ENCODE data around the gene FBXL17.
A peak's percentile ranks its signal among the peaks of the same experiment; 100 is the strongest.

FBXL17 gene

GRCh38 chr5:108260858-108261170, 121.1 kb downstream of the FBXL17 start:
- H3K4me3 ChIP-seq (ENCODE audit: low read length) = no peak overlapping the region
- no peak for TF ChIP-seq ZNF274 (IDR thresholded peaks at IDR 0.05; ENCODE audit: low read depth, low read length)

- TF ChIP-seq ZNF274 (IDR thresholded peaks at IDR 0.05; ENCODE audit: low read depth, low read length) = no peak
- H3K4me3 ChIP-seq (ENCODE audit: low read length) = peak overlapping the region; percentile 67; the same call in 1 of the 2 replicates
Measured at GRCh38 chr5:108260117-108260857, 121.6 kb downstream of the FBXL17 start.

- no peak for TF ChIP-seq ZNF274 (IDR thresholded peaks at IDR 0.05; ENCODE audit: low read depth, low read length)
- no peak overlapping the region for H3K4me3 ChIP-seq (ENCODE audit: low read length)
Measured at GRCh38 chr5:108259306-108259705, 122.6 kb downstream of the FBXL17 start.

DNA sequence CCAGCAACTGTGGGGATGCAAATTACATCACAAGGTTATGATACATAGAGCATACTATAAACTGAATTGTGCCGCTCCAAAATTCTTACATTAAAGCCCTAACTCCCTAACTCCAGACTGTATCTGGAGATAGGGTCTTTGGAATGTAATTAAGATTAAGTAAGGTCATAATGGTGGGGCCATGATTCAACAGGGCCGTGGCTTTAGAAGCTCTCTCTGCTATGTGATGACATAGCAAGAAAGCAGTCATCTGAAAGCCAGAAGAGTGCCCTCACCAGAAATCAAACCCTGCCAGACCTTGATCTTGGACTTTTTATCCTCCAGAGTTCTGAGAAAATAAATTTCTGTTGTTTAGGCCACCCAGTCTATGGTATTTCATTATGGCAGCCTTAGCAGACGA, 123.9 kb downstream of the FBXL17 start:
- H3K4me3 ChIP-seq (ENCODE audit: low read length) = no peak overlapping the region
- TF ChIP-seq ZNF274 (IDR thresholded peaks at IDR 0.05; ENCODE audit: low read depth, low read length) = no peak

DNA sequence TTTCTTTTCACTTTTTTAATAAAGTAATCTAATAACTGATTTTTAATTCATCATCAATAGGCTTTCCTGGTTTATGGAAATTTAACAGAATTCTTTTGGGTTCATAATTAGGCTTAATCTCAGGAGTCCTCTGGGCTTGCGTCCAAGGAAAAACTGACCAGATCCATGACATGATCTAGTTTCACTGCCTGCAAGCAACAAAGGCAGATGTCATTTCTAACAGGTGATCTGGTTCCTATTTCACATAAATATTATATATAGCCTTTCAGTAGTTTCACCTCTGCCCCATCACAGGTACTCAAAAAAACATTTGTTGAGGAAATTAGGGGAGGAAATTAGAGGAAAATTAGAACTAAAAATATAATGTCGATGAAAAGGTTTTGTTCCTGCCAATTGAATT, 126.4 kb downstream of the FBXL17 start:
- no peak overlapping the region for H3K4me3 ChIP-seq (ENCODE audit: low read length)
- no peak for TF ChIP-seq ZNF274 (IDR thresholded peaks at IDR 0.05; ENCODE audit: low read depth, low read length)

DNA sequence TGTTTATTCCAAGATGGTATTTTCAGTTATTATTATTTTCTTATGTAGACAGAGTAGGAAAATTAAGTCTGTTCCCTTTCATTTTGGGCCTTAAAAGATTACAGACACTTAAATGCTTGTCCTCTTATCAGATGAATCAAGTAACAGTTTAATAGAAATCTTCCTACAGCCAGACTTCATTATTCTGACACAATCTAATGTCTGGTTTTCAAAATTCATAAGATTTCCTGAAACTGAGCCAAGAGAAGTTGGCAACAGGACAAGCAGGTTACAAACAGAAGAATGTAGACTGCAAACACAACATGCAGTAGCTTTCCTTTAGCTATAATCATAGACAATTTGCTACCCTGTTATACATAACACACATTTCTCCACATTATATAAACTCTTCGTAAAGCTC, 130.5 kb downstream of the FBXL17 start:
- H3K4me3 ChIP-seq (ENCODE audit: low read length) = no peak overlapping the region
- no peak for TF ChIP-seq ZNF274 (IDR thresholded peaks at IDR 0.05; ENCODE audit: low read depth, low read length)

DNA sequence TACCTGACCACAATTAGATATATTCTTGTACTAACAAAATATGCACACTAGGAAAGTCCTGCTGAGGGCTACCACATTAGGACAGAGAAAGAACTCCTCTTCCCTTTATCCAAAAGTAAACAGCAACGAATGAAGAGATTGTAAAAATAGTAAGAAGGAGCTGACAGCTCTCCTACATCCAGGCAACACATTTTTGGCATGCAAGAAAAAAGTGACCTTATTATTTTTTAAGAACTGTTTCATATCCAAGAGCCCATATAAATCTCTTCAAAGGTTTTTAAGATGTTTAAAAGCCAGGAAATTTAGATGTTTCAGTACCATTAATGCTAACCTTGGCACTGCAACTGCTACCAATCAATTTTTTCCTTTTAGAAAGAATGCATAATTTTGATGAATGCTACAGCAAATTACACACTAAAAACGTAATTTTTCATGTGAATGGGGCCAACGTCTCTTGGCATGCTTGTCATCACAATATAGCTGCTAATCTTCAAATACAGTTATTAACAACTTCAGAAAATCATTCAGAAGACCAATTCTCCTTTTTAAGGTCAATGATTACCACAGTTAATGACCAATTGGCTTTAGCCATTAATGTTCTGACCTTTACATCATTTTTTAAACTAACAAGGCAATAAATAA, 132.0 kb downstream of the FBXL17 start:
- TF ChIP-seq ZNF274 (IDR thresholded peaks at IDR 0.05; ENCODE audit: low read depth, low read length) = no peak
- H3K4me3 ChIP-seq (ENCODE audit: low read length) = no peak overlapping the region

- no peak for TF ChIP-seq ZNF274 (IDR thresholded peaks at IDR 0.05; ENCODE audit: low read depth, low read length)
- no peak overlapping the region for H3K4me3 ChIP-seq (ENCODE audit: low read length)
Measured at GRCh38 chr5:108249095-108249784, 132.7 kb downstream of the FBXL17 start.

DNA sequence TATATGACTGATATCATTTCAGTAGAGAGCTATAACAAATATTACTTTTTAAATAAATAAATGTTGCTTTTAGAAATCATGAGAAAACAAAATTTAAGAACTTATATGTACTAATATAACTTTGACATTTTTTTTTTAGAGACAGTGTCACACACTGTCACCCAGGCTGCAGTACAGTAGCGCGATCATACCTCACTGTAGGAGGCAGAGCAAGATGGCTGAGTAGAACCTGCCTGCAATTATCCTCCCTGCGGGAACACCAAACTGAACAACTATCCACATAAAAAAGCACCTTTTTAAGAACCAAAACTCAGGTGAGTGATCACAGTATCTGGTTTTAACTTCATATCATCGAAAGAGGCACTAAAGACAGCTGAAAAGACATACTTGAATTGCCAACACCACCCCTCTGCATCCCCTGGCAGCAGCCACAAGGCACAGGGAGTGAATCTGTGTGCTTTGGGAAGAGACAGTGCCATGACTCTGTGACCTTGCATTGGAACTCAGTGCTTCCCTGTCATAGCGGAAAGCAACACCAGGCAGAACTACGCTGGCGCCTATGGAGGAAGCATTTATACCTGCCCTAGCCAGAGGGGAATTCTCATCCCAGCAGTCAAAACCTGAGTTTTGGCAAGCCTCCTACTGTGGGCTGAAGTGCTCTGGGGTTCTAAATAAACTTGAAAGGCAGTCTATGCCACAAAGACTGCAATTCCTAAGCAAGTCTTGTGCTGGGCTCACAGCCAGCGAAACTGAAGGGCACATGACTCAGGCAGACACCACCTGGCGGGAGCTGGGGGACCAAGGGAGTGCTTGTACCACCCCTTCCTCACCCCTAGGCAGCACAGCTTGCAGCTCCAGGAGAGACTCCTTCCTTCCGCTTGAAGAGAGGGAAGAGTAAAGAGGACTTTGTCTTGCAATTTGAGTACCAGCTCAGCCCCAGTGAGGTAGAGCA, 142.7 kb downstream of the FBXL17 start:
- TF ChIP-seq ZNF274 (IDR thresholded peaks at IDR 0.05; ENCODE audit: low read depth, low read length) = no peak
- H3K4me3 ChIP-seq (ENCODE audit: low read length) = no peak overlapping the region

- no peak overlapping the region for H3K4me3 ChIP-seq (ENCODE audit: low read length)
- no peak for TF ChIP-seq ZNF274 (IDR thresholded peaks at IDR 0.05; ENCODE audit: low read depth, low read length)
Measured at GRCh38 chr5:108238461-108238860, 143.4 kb downstream of the FBXL17 start.

- no peak for TF ChIP-seq ZNF274 (IDR thresholded peaks at IDR 0.05; ENCODE audit: low read depth, low read length)
- no peak overlapping the region for H3K4me3 ChIP-seq (ENCODE audit: low read length)
Measured at GRCh38 chr5:108233617-108234155, 148.2 kb downstream of the FBXL17 start.

GRCh38 chr5:108232805-108233204, 149.1 kb downstream of the FBXL17 start:
- TF ChIP-seq ZNF274 (IDR thresholded peaks at IDR 0.05; ENCODE audit: low read depth, low read length) = no peak
- H3K4me3 ChIP-seq (ENCODE audit: low read length) = no peak overlapping the region

- no peak overlapping the region for H3K4me3 ChIP-seq (ENCODE audit: low read length)
- TF ChIP-seq ZNF274 (IDR thresholded peaks at IDR 0.05; ENCODE audit: low read depth, low read length) = no peak
Measured at GRCh38 chr5:108222011-108222410, 159.9 kb downstream of the FBXL17 start.

DNA sequence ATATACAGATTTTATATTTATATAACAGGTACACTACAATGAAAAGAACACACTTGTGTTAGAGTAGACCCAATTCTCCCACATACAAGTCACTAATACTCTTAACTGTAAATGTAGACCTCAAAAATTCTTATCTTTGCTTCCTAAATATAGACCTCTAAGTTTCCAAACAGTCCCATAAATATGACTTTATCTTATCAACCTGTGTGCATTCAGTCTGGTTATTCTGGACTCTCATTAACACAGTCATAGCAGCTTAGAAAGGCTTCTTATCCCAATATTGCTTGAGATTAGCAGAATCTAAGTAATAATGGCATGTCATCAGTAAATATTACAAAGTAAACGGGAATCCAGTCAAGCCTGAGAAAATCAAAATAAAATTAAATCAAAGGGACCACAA, 161.1 kb downstream of the FBXL17 start:
- no peak for TF ChIP-seq ZNF274 (IDR thresholded peaks at IDR 0.05; ENCODE audit: low read depth, low read length)
- no peak overlapping the region for H3K4me3 ChIP-seq (ENCODE audit: low read length)
